Astrocyte of the cerebellum (primary cell): ENCODE results near the gene PRR7.

Experiments
- DNase-seq: peaks from one replicate; pipeline ENCODE4 v3.0.0-alpha.2; 2011; ENCODE audit warnings: low read depth
- H3K4me3 ChIP-seq: 2 replicates; pipeline ENCODE4 v1.5.1; 2011; ENCODE audit warnings: mild to moderate bottlenecking, low read depth, low read length, moderate library complexity
- in situ Hi-C: cut with HindIII; loops from 2 replicates; pipeline ENCODE4 v1.10.0; 2017; ENCODE audit warnings: low sequenced_read_pairs
- TF ChIP-seq, protein P1 (sequence below): IDR thresholded peaks from 2 replicates; pipeline ENCODE4 v1.5.1; 2012; ENCODE audit warnings: low read length, low read depth, moderate library complexity, mild to moderate bottlenecking; ENCODE audit errors: missing control alignments

PRR7 gene

GRCh38 chr5:177486256-177486655, 39.6 kb downstream of the PRR7 start:
- no peak overlapping the region for H3K4me3 ChIP-seq
- DNase-seq, result no peak
- TF ChIP-seq, protein P1, sequence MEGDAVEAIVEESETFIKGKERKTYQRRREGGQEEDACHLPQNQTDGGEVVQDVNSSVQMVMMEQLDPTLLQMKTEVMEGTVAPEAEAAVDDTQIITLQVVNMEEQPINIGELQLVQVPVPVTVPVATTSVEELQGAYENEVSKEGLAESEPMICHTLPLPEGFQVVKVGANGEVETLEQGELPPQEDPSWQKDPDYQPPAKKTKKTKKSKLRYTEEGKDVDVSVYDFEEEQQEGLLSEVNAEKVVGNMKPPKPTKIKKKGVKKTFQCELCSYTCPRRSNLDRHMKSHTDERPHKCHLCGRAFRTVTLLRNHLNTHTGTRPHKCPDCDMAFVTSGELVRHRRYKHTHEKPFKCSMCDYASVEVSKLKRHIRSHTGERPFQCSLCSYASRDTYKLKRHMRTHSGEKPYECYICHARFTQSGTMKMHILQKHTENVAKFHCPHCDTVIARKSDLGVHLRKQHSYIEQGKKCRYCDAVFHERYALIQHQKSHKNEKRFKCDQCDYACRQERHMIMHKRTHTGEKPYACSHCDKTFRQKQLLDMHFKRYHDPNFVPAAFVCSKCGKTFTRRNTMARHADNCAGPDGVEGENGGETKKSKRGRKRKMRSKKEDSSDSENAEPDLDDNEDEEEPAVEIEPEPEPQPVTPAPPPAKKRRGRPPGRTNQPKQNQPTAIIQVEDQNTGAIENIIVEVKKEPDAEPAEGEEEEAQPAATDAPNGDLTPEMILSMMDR, result no peak
- in situ Hi-C loops, result no loop called here

- in situ Hi-C loops, result no loop called here
- no peak for DNase-seq
- H3K4me3 ChIP-seq, result no peak overlapping the region
- TF ChIP-seq, protein P1, result no peak
Observed at GRCh38 chr5:177487144-177487543, 40.5 kb downstream of the PRR7 start.

DNA sequence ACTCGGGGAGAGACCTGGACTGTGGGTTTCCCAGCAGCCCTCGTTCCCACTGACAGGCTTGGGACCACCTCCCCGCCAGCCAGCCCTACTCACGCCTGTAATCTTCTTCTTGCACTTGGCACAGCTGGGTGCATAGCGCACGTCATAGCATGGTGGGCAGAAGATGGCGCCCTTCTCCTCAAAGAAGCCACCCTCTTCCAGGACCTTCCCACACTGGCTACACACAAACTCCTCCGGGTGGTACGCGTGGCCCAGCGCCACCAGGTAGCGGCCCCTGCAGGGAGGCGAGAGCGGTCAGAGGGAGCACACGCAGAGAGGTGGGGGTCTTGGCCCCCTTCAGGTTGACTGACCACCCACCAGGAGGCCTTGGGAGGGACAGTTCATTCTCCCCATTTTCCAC, 41.4 kb downstream of the PRR7 start:
- no peak for DNase-seq
- TF ChIP-seq, protein P1, result no peak
- in situ Hi-C loops, result no loop called here
- no peak overlapping the region for H3K4me3 ChIP-seq

GRCh38 chr5:177489119-177489716, 42.6 kb downstream of the PRR7 start:
- in situ Hi-C loops, result no loop called here
- TF ChIP-seq, protein P1, result no peak

GRCh38 chr5:177490311-177490991, 43.8 kb downstream of the PRR7 start:
- H3K4me3 ChIP-seq, result no peak overlapping the region
- DNase-seq, result no peak
- TF ChIP-seq, protein P1, result no peak
- in situ Hi-C loops, result no loop called here

More at GRCh38 chr5:177489119-177489716, 42.6 kb downstream of the PRR7 start:
- no peak for DNase-seq
- no peak overlapping the region for H3K4me3 ChIP-seq

- in situ Hi-C loops, result no loop called here
- H3K4me3 ChIP-seq, result no peak overlapping the region
- TF ChIP-seq, protein P1, result no peak
- no peak for DNase-seq
Observed at GRCh38 chr5:177490992-177491391, 44.4 kb downstream of the PRR7 start.
